SK-N-SH treated with all-trans-retinoic acid at 6 μM for 48 hours (cell line): Measurements from ENCODE around the gene MYOCD.

Source experiments
- ATAC-seq: fragments of 200-7000 bp; cut with Tn5 transposase; 3 replicates; pipeline ENCODE4 v1.9.1; 2020; ENCODE audit warnings: mild to moderate bottlenecking, moderate library complexity
- ARNTL ChIP-seq: fragments of 450-650 bp; formaldehyde crosslinking; IDR thresholded peaks from 2 replicates; pipeline ENCODE4 v1.5.0; 2020; ENCODE audit warnings: low read depth, mild to moderate bottlenecking, moderate library complexity, borderline replicate concordance
- BACH2 ChIP-seq: fragments of 250-450 bp; sonication (Bioruptor Pico); IDR thresholded peaks from 2 replicates; pipeline ENCODE4 v1.9.0; 2021; ENCODE audit warnings: mild to moderate bottlenecking, borderline replicate concordance
- CREB5 ChIP-seq: fragments of 250-450 bp; sonication (Bioruptor Pico); IDR thresholded peaks from 2 replicates; pipeline ENCODE4 v1.5.1; 2020; ENCODE audit warnings: low read depth, mild to moderate bottlenecking, moderate library complexity
- CSDC2 ChIP-seq: fragments of 250-450 bp; sonication (Bioruptor Pico); IDR thresholded peaks from 2 replicates; pipeline ENCODE4 v1.5.0; 2020; ENCODE audit warnings: mild to moderate bottlenecking, moderate library complexity
- CSRNP3 ChIP-seq: fragments of 250-450 bp; sonication (Bioruptor Pico); IDR thresholded peaks from 2 replicates; pipeline ENCODE4 v1.5.1; 2021; ENCODE audit warnings: mild to moderate bottlenecking, moderate library complexity
- ESRRG ChIP-seq: fragments of 250-450 bp; sonication (Bioruptor Pico); IDR thresholded peaks from 2 replicates; pipeline ENCODE4 v1.6.1; 2021; ENCODE audit warnings: mild to moderate bottlenecking
- GLIS3 ChIP-seq: fragments of 250-450 bp; sonication (Bioruptor Pico); IDR thresholded peaks from 2 replicates; pipeline ENCODE4 v1.5.0; 2020; ENCODE audit warnings: mild to moderate bottlenecking, moderate library complexity
- ISL1 ChIP-seq: fragments of 250-450 bp; sonication (Bioruptor Pico); IDR thresholded peaks from 2 replicates; pipeline ENCODE4 v2.1.2; 2022; ENCODE audit warnings: mild to moderate bottlenecking, moderate library complexity
- OSR1 ChIP-seq: fragments of 250-450 bp; sonication (Bioruptor Pico); IDR thresholded peaks from 2 replicates; pipeline ENCODE4 v1.8.0; 2022; ENCODE audit warnings: moderate library complexity, mild to moderate bottlenecking, inconsistent platforms
- PATZ1 ChIP-seq: fragments of 250-450 bp; sonication (Bioruptor Pico); IDR thresholded peaks from 2 replicates; pipeline ENCODE4 v1.8.0; 2020; ENCODE audit warnings: mild to moderate bottlenecking, moderate library complexity, borderline replicate concordance
- PPARA ChIP-seq: fragments of 250-450 bp; sonication (Bioruptor Pico); IDR thresholded peaks from 2 replicates; pipeline ENCODE4 v1.5.0; 2020; ENCODE audit warnings: mild to moderate bottlenecking, borderline replicate concordance
- RARB ChIP-seq: fragments of 250-450 bp; sonication (Bioruptor Pico); IDR thresholded peaks from 2 replicates; pipeline ENCODE4 v1.8.0; 2021; ENCODE audit warnings: mild to moderate bottlenecking, moderate library complexity
- SNAI2 ChIP-seq: fragments of 250-450 bp; sonication (Bioruptor Pico); IDR thresholded peaks from 2 replicates; pipeline ENCODE4 v1.5.0; 2020; ENCODE audit warnings: mild to moderate bottlenecking, moderate library complexity
- TCF4 ChIP-seq: fragments of 250-450 bp; sonication (Bioruptor Pico); IDR thresholded peaks from 2 replicates; pipeline ENCODE4 v1.8.0; 2021; ENCODE audit warnings: mild to moderate bottlenecking, moderate library complexity, borderline replicate concordance
- TOX ChIP-seq: fragments of 250-450 bp; sonication (Bioruptor Pico); IDR thresholded peaks from 2 replicates; pipeline ENCODE4 v1.8.0; 2021; ENCODE audit warnings: mild to moderate bottlenecking, moderate library complexity, borderline replicate concordance
- TSHZ2 ChIP-seq: fragments of 250-450 bp; sonication (Bioruptor Pico); IDR thresholded peaks from 2 replicates; pipeline ENCODE4 v1.5.0; 2020; ENCODE audit warnings: mild to moderate bottlenecking, moderate library complexity
- ZFP3 ChIP-seq: fragments of 250-450 bp; sonication (Bioruptor Pico); IDR thresholded peaks from 2 replicates; pipeline ENCODE4 v1.5.0; 2020; ENCODE audit warnings: mild to moderate bottlenecking, moderate library complexity
- ZFP30 ChIP-seq: fragments of 450-650 bp; formaldehyde crosslinking; IDR thresholded peaks from 2 replicates; pipeline ENCODE4 v1.5.0; 2022; ENCODE audit warnings: mild to moderate bottlenecking, moderate library complexity
- ZNF70 ChIP-seq: fragments of 450-650 bp; formaldehyde crosslinking; IDR thresholded peaks from 2 replicates; pipeline ENCODE4 v1.5.0; 2020; ENCODE audit warnings: mild to moderate bottlenecking, moderate library complexity
- ZNF8 ChIP-seq: fragments of 450-650 bp; formaldehyde crosslinking; IDR thresholded peaks from 2 replicates; pipeline ENCODE4 v1.5.0; 2020; ENCODE audit warnings: mild to moderate bottlenecking, moderate library complexity
- TF ChIP-seq, protein P1 (sequence below): fragments of 250-450 bp; sonication (Bioruptor Pico); IDR thresholded peaks from 2 replicates; pipeline ENCODE4 v1.8.0; 2021; ENCODE audit warnings: low read depth, mild to moderate bottlenecking, moderate library complexity, borderline replicate concordance

Gene MYOCD

GRCh38 chr17:12773153-12773552, 107.5 kb downstream of the MYOCD start:
- TF ChIP-seq CREB5 (CRISPR knock-in tag) (no peak), SNAI2 (CRISPR knock-in tag) (no peak), ZFP3 (no peak), TSHZ2 (CRISPR knock-in tag) (no peak), ISL1 (no peak), ZFP30 (CRISPR knock-in tag) (no peak), ZNF8 (CRISPR knock-in tag) (no peak), CSDC2 (CRISPR knock-in tag) (no peak), TOX (CRISPR knock-in tag) (no peak), OSR1 (no peak), GLIS3 (CRISPR knock-in tag) (no peak), BACH2 (CRISPR knock-in tag) (no peak), ESRRG (no peak), ZNF70 (CRISPR knock-in tag) (no peak), PATZ1 (no peak)
- no peak for ATAC-seq

GRCh38 chr17:12789075-12789480, 123.4 kb downstream of the MYOCD start:
- no peak for ATAC-seq
- TF ChIP-seq PATZ1 (no peak), OSR1 (no peak), GLIS3 (CRISPR knock-in tag) (no peak), ZFP3 (no peak), PPARA (CRISPR knock-in tag) (no peak), TCF4 (CRISPR knock-in tag) (no peak), ARNTL (CRISPR knock-in tag) (no peak), CSDC2 (CRISPR knock-in tag) (no peak), ESRRG (no peak), RARB (CRISPR knock-in tag) (no peak)
- TF ChIP-seq, protein P1, sequence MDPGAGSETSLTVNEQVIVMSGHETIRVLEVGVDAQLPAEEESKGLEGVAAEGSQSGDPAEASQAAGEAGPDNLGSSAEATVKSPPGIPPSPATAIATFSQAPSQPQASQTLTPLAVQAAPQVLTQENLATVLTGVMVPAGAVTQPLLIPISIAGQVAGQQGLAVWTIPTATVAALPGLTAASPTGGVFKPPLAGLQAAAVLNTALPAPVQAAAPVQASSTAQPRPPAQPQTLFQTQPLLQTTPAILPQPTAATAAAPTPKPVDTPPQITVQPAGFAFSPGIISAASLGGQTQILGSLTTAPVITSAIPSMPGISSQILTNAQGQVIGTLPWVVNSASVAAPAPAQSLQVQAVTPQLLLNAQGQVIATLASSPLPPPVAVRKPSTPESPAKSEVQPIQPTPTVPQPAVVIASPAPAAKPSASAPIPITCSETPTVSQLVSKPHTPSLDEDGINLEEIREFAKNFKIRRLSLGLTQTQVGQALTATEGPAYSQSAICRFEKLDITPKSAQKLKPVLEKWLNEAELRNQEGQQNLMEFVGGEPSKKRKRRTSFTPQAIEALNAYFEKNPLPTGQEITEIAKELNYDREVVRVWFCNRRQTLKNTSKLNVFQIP (CRISPR knock-in tag), result no peak

GRCh38 chr17:12789481-12790248, 124.0 kb downstream of the MYOCD start, which contains the start of gene ARHGAP44:
ARHGAP44 (plus strand) TSS chr17:12789498; CDS start chr17:12789839, 341 bp downstream.
- TF ChIP-seq CSRNP3 (CRISPR knock-in tag) (no peak), ZNF70 (CRISPR knock-in tag) (no peak)
- TF ChIP-seq, all 23 proteins: peak for 0
- ATAC-seq, result peak; percentile 97
